Trophoblast cell (in vitro differentiated cells and primary cell): ENCODE measurements around the gene MXRA8.
"Not testable (repeated sequence)": the region's sequence is repeated elsewhere in the genome, so short reads cannot be mapped to it uniquely, and the experiment has no call there.

Source experiments
- DNase-seq, 2 donors: peaks; one replicate each; pipeline ENCODE4 v3.0.0-alpha.2; 2016
- H2AFZ ChIP-seq: 2 replicates; pipeline ENCODE4 v1.6.1; 2013; ENCODE audit warnings: low read length, moderate library complexity, mild to moderate bottlenecking; ENCODE audit not compliant: insufficient read depth, poor library complexity
- H2AK5ac ChIP-seq: 2 replicates; pipeline ENCODE4 v1.6.1; 2013; ENCODE audit warnings: mild to moderate bottlenecking, low read length
- H2BK120ac ChIP-seq: 2 replicates; pipeline ENCODE4 v1.6.1; 2013; ENCODE audit warnings: low read length, mild to moderate bottlenecking, moderate library complexity; ENCODE audit not compliant: insufficient read depth, poor library complexity
- H2BK12ac ChIP-seq: 2 replicates; pipeline ENCODE4 v1.6.1; 2013; ENCODE audit warnings: mild to moderate bottlenecking, low read length, moderate library complexity
- H2BK5ac ChIP-seq: 2 replicates; pipeline ENCODE4 v1.6.1; 2013; ENCODE audit warnings: low read length, low read depth, moderate library complexity, mild to moderate bottlenecking; ENCODE audit not compliant: poor library complexity
- H3K14ac ChIP-seq: 2 replicates; pipeline ENCODE4 v1.6.1; 2013; ENCODE audit warnings: mild to moderate bottlenecking, low read length
- H3K18ac ChIP-seq: 2 replicates; pipeline ENCODE4 v1.6.1; 2013; ENCODE audit warnings: mild to moderate bottlenecking, low read length
- H3K23ac ChIP-seq: 2 replicates; pipeline ENCODE4 v1.6.1; 2013; ENCODE audit warnings: low read length
- H3K27ac ChIP-seq: 2 replicates; pipeline ENCODE4 v1.5.1; 2013; ENCODE audit warnings: low read depth, mild to moderate bottlenecking, inconsistent platforms, low read length, moderate library complexity
- H3K27me3 ChIP-seq: 2 replicates; pipeline ENCODE4 v1.6.1; 2013; ENCODE audit warnings: inconsistent platforms, mild to moderate bottlenecking, low read length, moderate library complexity; ENCODE audit not compliant: insufficient read depth
- H3K36me3 ChIP-seq, 2 experiments: 1 replicate in 1 of 2; 2 replicates in 1 of 2; pipeline ENCODE4 v1.6.1; 2013; ENCODE audit warnings: low read length in 2 of 2, mild to moderate bottlenecking in 2 of 2, moderate library complexity in 1 of 2; ENCODE audit not compliant: insufficient read depth in 2 of 2, control insufficient read depth in 1 of 2
- H3K4ac ChIP-seq: 2 replicates; pipeline ENCODE4 v1.6.1; 2013; ENCODE audit warnings: low read depth, mild to moderate bottlenecking, low read length, moderate library complexity
- H3K4me1 ChIP-seq, 2 experiments: 1 replicate in 1 of 2; 2 replicates in 1 of 2; pipeline ENCODE4 v1.6.1; 2013; ENCODE audit warnings: low read length in 2 of 2, mild to moderate bottlenecking in 2 of 2, moderate library complexity in 1 of 2; ENCODE audit not compliant: insufficient read depth in 2 of 2, control insufficient read depth in 1 of 2
- H3K4me2 ChIP-seq: 2 replicates; pipeline ENCODE4 v1.6.1; 2013; ENCODE audit warnings: inconsistent platforms, mild to moderate bottlenecking, low read length, moderate library complexity
- H3K4me3 ChIP-seq: 2 replicates; pipeline ENCODE4 v1.5.1; 2013; ENCODE audit warnings: mild to moderate bottlenecking, low read depth, low read length, inconsistent platforms
- H3K79me1 ChIP-seq: one replicate; pipeline ENCODE4 v1.6.1; 2013; ENCODE audit warnings: low read length
- H3K79me2 ChIP-seq: 2 replicates; pipeline ENCODE4 v1.6.1; 2013; ENCODE audit warnings: low read length, mild to moderate bottlenecking; ENCODE audit not compliant: control insufficient read depth, insufficient read depth, poor library complexity
- H3K9ac ChIP-seq: 2 replicates; pipeline ENCODE4 v1.6.1; 2013; ENCODE audit warnings: mild to moderate bottlenecking, low read length
- H3K9me3 ChIP-seq: 2 replicates; pipeline ENCODE4 v1.6.1; 2013; ENCODE audit warnings: low read depth, mild to moderate bottlenecking, control low read depth, inconsistent platforms, low read length; ENCODE audit not compliant: insufficient read depth
- H4K12ac ChIP-seq: 2 replicates; pipeline ENCODE4 v1.6.1; 2013; ENCODE audit warnings: low read depth, mild to moderate bottlenecking, low read length, moderate library complexity
- H4K8ac ChIP-seq: 2 replicates; pipeline ENCODE4 v1.6.1; 2013; ENCODE audit warnings: low read depth, mild to moderate bottlenecking, low read length, moderate library complexity
- H4K91ac ChIP-seq: one replicate; pipeline ENCODE4 v1.6.1; 2013; ENCODE audit warnings: low read depth, mild to moderate bottlenecking, low read length, moderate library complexity
- WGBS: extraction: QIAGEN DNeasy Blood & Tissue Kit; methylation state at CpG from one replicate; pipeline ENCODE4 v1.1.7; 2013; ENCODE audit warnings: missing lambda C conversion rate; ENCODE audit not compliant: insufficient read length, insufficient coverage; ENCODE audit errors: extremely low coverage; 5-methylcytosine and 5-hydroxymethylcytosine counted together

MXRA8 gene

DNA sequence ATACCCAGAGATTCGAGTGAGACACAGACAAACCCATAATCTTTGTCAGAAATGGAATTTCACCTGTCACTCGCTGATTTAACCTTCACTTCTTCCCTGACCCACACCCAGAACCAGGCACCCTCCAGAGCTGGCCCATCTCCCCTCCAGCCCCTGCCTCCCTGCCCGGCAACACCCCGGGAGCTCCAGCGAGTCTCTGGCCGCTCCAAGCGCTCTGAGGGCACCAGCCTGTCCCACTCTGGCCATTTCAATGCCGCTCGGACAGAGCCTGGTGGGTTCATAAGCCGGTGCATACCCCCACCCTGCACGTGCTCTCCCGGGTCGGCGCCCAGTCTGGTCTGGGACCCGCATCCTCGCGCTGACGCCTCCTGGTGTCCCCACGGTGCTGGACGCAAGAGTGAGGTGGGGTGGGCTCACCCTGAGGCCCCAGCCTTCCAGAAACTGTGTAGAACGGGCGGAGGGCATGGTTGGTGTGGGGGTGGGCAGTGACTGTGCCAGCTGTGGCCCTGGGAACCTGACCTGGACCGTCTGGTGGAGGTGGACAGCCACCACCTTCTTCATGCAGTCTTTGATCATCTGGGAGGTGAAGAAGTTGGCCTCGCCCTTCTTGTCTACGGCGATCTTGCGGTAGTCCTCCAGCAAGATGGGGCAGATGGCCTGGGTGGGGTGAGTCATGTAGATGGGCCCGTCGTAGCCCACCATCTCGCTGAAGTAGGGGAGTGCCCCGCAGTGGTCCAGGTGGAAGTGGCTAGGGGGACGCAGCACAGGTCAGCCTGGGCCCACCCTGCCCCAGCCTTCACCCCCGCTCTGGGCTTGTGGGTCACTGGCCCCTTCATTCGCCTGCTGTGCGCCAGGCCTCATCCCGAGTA lies 39.3 kb downstream of the MXRA8 start:
- no peak overlapping the region for H2BK12ac ChIP-seq
- WGBS: no CpG with 5 or more reads among the region's 36 CpGs

DNA sequence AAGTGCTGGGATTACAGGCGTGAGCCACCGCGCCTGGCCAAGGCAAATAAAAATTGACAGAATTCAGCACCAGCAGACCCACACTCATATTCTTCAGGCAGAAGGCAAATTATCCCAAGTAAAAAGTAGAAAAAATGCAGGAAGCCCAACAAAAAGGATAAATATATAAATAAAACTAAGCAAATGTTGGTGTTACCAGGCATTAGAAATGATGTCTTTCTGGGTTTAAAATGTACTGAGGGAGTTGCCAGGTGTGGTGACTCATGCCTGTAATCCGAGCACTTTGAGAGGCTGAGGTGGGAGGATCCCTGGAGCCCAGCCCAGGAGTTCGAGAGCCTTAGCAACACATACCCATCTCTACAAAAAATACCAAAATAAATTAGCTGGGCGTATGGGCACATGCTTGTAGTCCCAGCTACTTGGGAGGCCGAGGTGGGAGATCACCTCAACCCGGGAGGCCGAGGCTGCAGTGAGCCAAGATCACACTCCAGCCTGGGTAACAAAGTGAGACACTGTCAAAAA lies 40.2 kb downstream of the MXRA8 start:
- no CpG with 5 or more reads among the region's 9 CpGs for WGBS
- no peak overlapping the region for H2BK5ac ChIP-seq
- peaks cover 0 to 4% of the 10 kb centered on the region in 2 experiments for H3K4me1 ChIP-seq
- peaks cover 58 to 59% of the 10 kb centered on the region in 2 experiments for H3K36me3 ChIP-seq
- H3K79me1 ChIP-seq: no peaks in the 10 kb centered on the region
- no peak overlapping the region for H2AFZ ChIP-seq
- no peak overlapping the region for H3K27ac ChIP-seq
- H3K9me3 ChIP-seq: no peaks in the 10 kb centered on the region
- no peak overlapping the region for H3K4ac ChIP-seq
- no peak overlapping the region for H4K8ac ChIP-seq
- H3K23ac ChIP-seq: no peak overlapping the region
- H3K79me2 ChIP-seq: peaks cover 10% of the 10 kb centered on the region
- H3K27me3 ChIP-seq: no peaks in the 10 kb centered on the region
- no peak overlapping the region for H2BK120ac ChIP-seq
- H3K18ac ChIP-seq: no peak overlapping the region
- no peak overlapping the region for H4K91ac ChIP-seq
- H3K4me3 ChIP-seq: no peak overlapping the region
- peak; percentile 62 to 74 for DNase-seq
- no peak overlapping the region for H2BK12ac ChIP-seq
- no peak overlapping the region for H3K14ac ChIP-seq
- no peak overlapping the region for H4K12ac ChIP-seq
- H3K4me2 ChIP-seq: no peak overlapping the region
- H3K9ac ChIP-seq: no peak overlapping the region
- no peak overlapping the region for H2AK5ac ChIP-seq

More for the DNA sequence above, 39.3 kb downstream of the MXRA8 start:
- Histone ChIP-seq H2AK5ac (no peak overlapping the region), H3K4me1 (peaks cover 2 to 6% of the 10 kb centered on the region in 2 experiments), H3K27ac (no peak overlapping the region), H4K91ac (no peak overlapping the region), H3K27me3 (no peaks in the 10 kb centered on the region), H4K8ac (no peak overlapping the region), H3K79me1 (no peaks in the 10 kb centered on the region), H4K12ac (no peak overlapping the region), H3K79me2 (peaks cover 13% of the 10 kb centered on the region), H2AFZ (no peak overlapping the region), H3K36me3 (peaks cover 50% of the 10 kb centered on the region in 2 experiments), H3K9me3 (no peaks in the 10 kb centered on the region), H3K4me3 (no peak overlapping the region), H3K23ac (no peak overlapping the region), H3K9ac (no peak overlapping the region), H3K18ac (no peak overlapping the region), H3K14ac (no peak overlapping the region), H2BK5ac (no peak overlapping the region), H3K4ac (no peak overlapping the region), H3K4me2 (no peak overlapping the region), H2BK120ac (no peak overlapping the region)
- no peak for DNase-seq

DNA sequence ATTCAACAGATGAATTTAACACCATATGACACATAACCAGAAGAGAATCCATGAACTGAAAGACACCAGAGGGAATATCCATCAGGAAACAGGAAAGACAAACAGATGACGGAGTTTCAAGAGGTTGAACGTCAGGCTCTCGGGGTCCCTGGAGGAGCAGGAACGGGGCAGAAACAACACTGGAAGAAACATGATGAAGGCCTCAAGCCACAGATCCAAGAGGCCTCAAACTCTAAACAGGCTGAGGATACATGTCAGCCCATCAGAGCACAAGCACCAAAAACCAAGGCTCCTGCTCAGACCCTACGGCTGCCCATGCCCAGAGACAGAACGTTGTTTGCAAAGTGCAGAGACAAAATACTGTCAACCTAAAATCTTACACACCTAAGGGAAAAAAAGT lies 40.9 kb downstream of the MXRA8 start:
- no peak overlapping the region for H3K9ac ChIP-seq

DNA sequence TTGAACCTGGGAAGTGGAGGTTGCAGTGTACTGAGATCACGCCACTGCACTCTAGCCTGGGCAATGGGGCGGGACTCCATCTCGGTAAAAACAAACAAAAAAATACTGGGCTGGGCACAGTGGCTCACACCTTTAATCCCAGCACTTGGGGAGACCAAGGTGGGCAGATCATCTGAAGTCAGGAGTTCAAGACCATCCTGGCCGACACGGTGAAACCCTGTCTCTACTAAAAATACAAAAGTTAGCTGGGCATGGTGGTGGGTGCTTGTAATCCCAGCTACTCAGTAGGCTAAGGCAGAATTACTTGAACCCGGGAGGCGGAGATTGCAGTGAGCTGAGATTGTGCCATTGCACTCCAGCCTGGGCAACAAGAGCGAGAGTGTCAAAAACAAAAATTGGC lies 42.2 kb downstream of the MXRA8 start:
- not testable (repeated sequence) for H4K91ac ChIP-seq, H3K23ac ChIP-seq, H3K27me3 ChIP-seq, H3K27ac ChIP-seq, DNase-seq, H2BK12ac ChIP-seq, H2BK120ac ChIP-seq, H3K4me1 ChIP-seq, H2AFZ ChIP-seq, H2AK5ac ChIP-seq, H3K9ac ChIP-seq, H3K9me3 ChIP-seq, H4K12ac ChIP-seq, H3K14ac ChIP-seq, H2BK5ac ChIP-seq, H3K4me2 ChIP-seq, H3K18ac ChIP-seq, H3K79me1 ChIP-seq, H3K4ac ChIP-seq, H4K8ac ChIP-seq, H3K79me2 ChIP-seq, H3K4me3 ChIP-seq
- H3K36me3 ChIP-seq: peaks cover 71 to 72% of the 10 kb centered on the region in 2 experiments
- WGBS: no CpG with 5 or more reads among the region's 8 CpGs

More for the DNA sequence above, 40.9 kb downstream of the MXRA8 start:
- no peak overlapping the region for H2AFZ ChIP-seq
- no peaks in the 10 kb centered on the region for H3K27me3 ChIP-seq
- no peak overlapping the region for H4K91ac ChIP-seq
- no peak overlapping the region for H3K18ac ChIP-seq
- H2AK5ac ChIP-seq: no peak overlapping the region
- no peak overlapping the region for H3K23ac ChIP-seq
- WGBS: no CpG with 5 or more reads among the region's 6 CpGs
- H3K79me1 ChIP-seq: no peaks in the 10 kb centered on the region
- H3K4me1 ChIP-seq: peaks cover 0 to 4% of the 10 kb centered on the region in 2 experiments
- no peak overlapping the region for H3K27ac ChIP-seq
- H3K36me3 ChIP-seq: peaks cover 62 to 64% of the 10 kb centered on the region in 2 experiments
- H3K4me3 ChIP-seq: no peak overlapping the region
- no peak overlapping the region for H4K12ac ChIP-seq
- H3K9me3 ChIP-seq: no peaks in the 10 kb centered on the region
- H3K14ac ChIP-seq: no peak overlapping the region
- no peak overlapping the region for H2BK120ac ChIP-seq
- no peak for DNase-seq
- no peak overlapping the region for H4K8ac ChIP-seq
- H2BK5ac ChIP-seq: no peak overlapping the region
- no peak overlapping the region for H3K4me2 ChIP-seq
- H2BK12ac ChIP-seq: no peak overlapping the region
- peaks cover 4% of the 10 kb centered on the region for H3K79me2 ChIP-seq
- no peak overlapping the region for H3K4ac ChIP-seq
